SK-N-SH (cell line): ENCODE data around the gene EFS. TPM values are rescaled to one million over a fixed set of nuclear protein-coding genes. Genes with fewer than 3 reads are reported as not detected.

Source experiments
- CTCF ChIA-PET: fragments of 300-600, 350-600 bp; formaldehyde crosslinking; extraction: SDS; loops from one replicate; lab custom pipeline; 2021; lab: Yijun Ruan, JAX
- POLR2A ChIA-PET: fragments of 350-600 bp; sonication (Branson Sonifier 250); formaldehyde crosslinking; extraction: SDS; loops from one replicate; lab custom pipeline; 2020; ENCODE audit warnings: antibody characterized with exemption, inconsistent platforms; lab: Yijun Ruan, JAX
- DNase-seq: peaks from one replicate; pipeline ENCODE4 v3.0.0; 2012
- H2AFZ ChIP-seq: fragments of 200-600 bp; sonication (generic); 2 replicates; pipeline ENCODE4 v1.8.1; 2016; ENCODE audit warnings: antibody characterized with exemption, mild to moderate bottlenecking, low read depth
- H3F3A ChIP-seq: fragments of 200-600 bp; sonication (generic); replicated peaks from 2 replicates; pipeline ENCODE3; 2016; ENCODE audit warnings: antibody characterized with exemption, mild to moderate bottlenecking; ENCODE audit not compliant: insufficient read depth
- H3K27ac ChIP-seq, 2 experiments: fragments of 200-500 bp in 1 of 2; fragments of 200-600 bp in 1 of 2; sonication (Bioruptor generic) in 1 of 2; sonication (generic), shearing (Covaris generic) in 1 of 2; 2 replicates each; pipeline versions ENCODE4 v1.5.1 to v1.6.1; 2014 to 2016; ENCODE audit warnings: low read depth in 2 of 2, inconsistent platforms in 1 of 2, low read length in 1 of 2, mild to moderate bottlenecking in 1 of 2, mixed read lengths in 1 of 2
- H3K27me3 ChIP-seq: fragments of 200-600 bp; sonication (generic), shearing (Covaris generic); 2 replicates; pipeline ENCODE4 v1.6.1; 2016; ENCODE audit warnings: mixed run types; ENCODE audit not compliant: insufficient read depth
- H3K36me3 ChIP-seq, 2 experiments: fragments of 200-500 bp in 1 of 2; fragments of 200-600 bp in 1 of 2; sonication (Bioruptor generic) in 1 of 2; sonication (generic) in 1 of 2; replicated peaks in 1 of 2; 2 replicates each; pipeline versions ENCODE3 to v1.5.1; 2014 to 2016; ENCODE audit warnings: low read length in 1 of 2, mild to moderate bottlenecking in 1 of 2; ENCODE audit not compliant: insufficient read depth in 2 of 2, control insufficient read depth in 1 of 2
- H3K4me1 ChIP-seq, 2 experiments: fragments of 200-500 bp in 1 of 2; fragments of 200-600 bp in 1 of 2; sonication (Bioruptor generic) in 1 of 2; sonication (generic), shearing (Covaris generic) in 1 of 2; 2 replicates each; pipeline versions ENCODE4 v1.5.1 to v1.6.1; 2014 to 2016; ENCODE audit warnings: low read depth in 1 of 2, low read length in 1 of 2, mixed run types in 1 of 2; ENCODE audit not compliant: insufficient read depth in 2 of 2, control insufficient read depth in 1 of 2
- H3K4me2 ChIP-seq: fragments of 200-600 bp; sonication (generic), shearing (Covaris generic); 2 replicates; pipeline ENCODE4 v1.6.1; 2017; ENCODE audit warnings: mixed run types
- H3K4me3 ChIP-seq, 2 experiments: fragments of 200-500 bp in 1 of 2; fragments of 200-600 bp in 1 of 2; sonication (Bioruptor generic) in 1 of 2; sonication (generic), shearing (Covaris generic) in 1 of 2; 2 replicates each; pipeline versions ENCODE4 v1.5.1 to v1.8.1; 2014 to 2016; ENCODE audit warnings: low read depth in 2 of 2, inconsistent platforms in 1 of 2, low read length in 1 of 2, mild to moderate bottlenecking in 1 of 2, mixed read lengths in 1 of 2, moderate library complexity in 1 of 2
- H3K79me2 ChIP-seq: fragments of 200-600 bp; sonication (generic); 2 replicates; pipeline ENCODE4 v1.8.1; 2017; ENCODE audit warnings: mild to moderate bottlenecking; ENCODE audit not compliant: insufficient read depth
- H3K9ac ChIP-seq: fragments of 200-600 bp; sonication (generic); 2 replicates; pipeline ENCODE4 v1.6.1; 2017; ENCODE audit warnings: mixed run types
- H3K9me2 ChIP-seq: fragments of 200-600 bp; sonication (generic); 2 replicates; pipeline ENCODE4 v1.6.1; 2017; ENCODE audit warnings: mixed run types
- H3K9me3 ChIP-seq: fragments of 200-600 bp; sonication (generic); 2 replicates; pipeline ENCODE4 v1.6.1; 2017; ENCODE audit warnings: mixed run types, mild to moderate bottlenecking, moderate library complexity
- H4K20me1 ChIP-seq: fragments of 200-600 bp; sonication (generic); 2 replicates; pipeline ENCODE4 v1.6.1; 2017; ENCODE audit warnings: mild to moderate bottlenecking, mixed run types; ENCODE audit not compliant: insufficient read depth
- ELF1 ChIP-seq: IDR thresholded peaks from 2 replicates; pipeline ENCODE4 v1.4.0; 2012
- EP300 ChIP-seq, 2 experiments: IDR thresholded peaks; 2 replicates each; pipeline versions ENCODE4 v1.4.0 to v1.6.1; 2012; ENCODE audit warnings: borderline replicate concordance in 1 of 2, low read depth in 1 of 2, low read length in 1 of 2
- EZH2phosphoT487 ChIP-seq: fragments of 200-600 bp; sonication (generic); IDR thresholded peaks from 2 replicates; pipeline ENCODE4 v1.6.1; 2017; ENCODE audit warnings: low read depth, mixed run types, mild to moderate bottlenecking, antibody characterized with exemption, moderate library complexity, borderline replicate concordance
- FOXJ3 ChIP-seq: sonication (generic); formaldehyde crosslinking; IDR thresholded peaks from 2 replicates; pipeline ENCODE4 v1.5.1; 2020; ENCODE audit warnings: mild to moderate bottlenecking, missing genetic modification reagents
- GABPA ChIP-seq: IDR thresholded peaks from 2 replicates; pipeline ENCODE4 v1.4.0; 2012; ENCODE audit warnings: low read depth, mild to moderate bottlenecking
- GATA2 ChIP-seq: sonication (generic); formaldehyde crosslinking; IDR thresholded peaks from 2 replicates; pipeline ENCODE4 v1.5.0; 2020; ENCODE audit warnings: mild to moderate bottlenecking, missing genetic modification reagents
- MAX ChIP-seq: IDR thresholded peaks from 2 replicates; pipeline ENCODE4 v1.4.0; 2012; ENCODE audit warnings: low read depth
- MXI1 ChIP-seq: IDR thresholded peaks from 2 replicates; pipeline ENCODE4 v1.6.1; 2012; ENCODE audit warnings: mild to moderate bottlenecking, low read depth, low read length, improper control_type of control experiment
- PBX3 ChIP-seq: IDR thresholded peaks from 2 replicates; pipeline ENCODE4; 2012
- RAD21 ChIP-seq: IDR thresholded peaks from 2 replicates; pipeline ENCODE4 v1.6.1; 2012; ENCODE audit warnings: mild to moderate bottlenecking, low read length
- RCOR1 ChIP-seq: fragments of 150-350 bp; IDR thresholded peaks from 2 replicates; pipeline ENCODE4 v1.6.1; 2017; ENCODE audit warnings: antibody characterized with exemption, low read length
- RXRA ChIP-seq: IDR thresholded peaks from 2 replicates; pipeline ENCODE4 v1.4.0; 2012; ENCODE audit warnings: low read depth, mild to moderate bottlenecking, borderline replicate concordance
- SMC3 ChIP-seq: IDR thresholded peaks from 2 replicates; pipeline ENCODE4 v1.6.1; 2012; ENCODE audit warnings: low read depth, low read length, improper control_type of control experiment
- TAF1 ChIP-seq: IDR thresholded peaks from 2 replicates; pipeline ENCODE4 v1.6.1; 2012; ENCODE audit warnings: low read depth, mild to moderate bottlenecking, low read length, moderate library complexity, borderline replicate concordance
- TCF12 ChIP-seq: IDR thresholded peaks from 2 replicates; pipeline ENCODE4 v1.4.0; 2012
- TEAD4 ChIP-seq: IDR thresholded peaks from 2 replicates; pipeline ENCODE4 v1.4.0; 2012; ENCODE audit warnings: mild to moderate bottlenecking, borderline replicate concordance; ENCODE audit not compliant: insufficient read depth
- USF2 ChIP-seq: fragments of 150-350 bp; IDR thresholded peaks from 2 replicates; pipeline ENCODE4 v1.6.1; 2017; ENCODE audit warnings: antibody characterized with exemption, low read length, low read depth, borderline replicate concordance
- YY1 ChIP-seq: IDR thresholded peaks from 2 replicates; pipeline ENCODE4 v1.4.0; 2012; ENCODE audit warnings: low read depth, mild to moderate bottlenecking
- WGBS: methylation state at CpG from one replicate; pipeline ENCODE4 v1.1.6; 2017; ENCODE audit warnings: low lambda C conversion rate; 5-methylcytosine and 5-hydroxymethylcytosine counted together
- polyA plus RNA-seq, 3 experiments: library from polyadenylated mRNA; depleted of rRNA; stranded (reverse); fragments of >200 nt; gene quantifications; 2 replicates each; pipeline ENCODE4 v1.2.3, GENCODE V29; 2012

The EFS gene
- polyA plus RNA-seq, 1 of the 3 experiments (the other 2 are of a cell fraction): 4.4 TPM

- no peak overlapping the region; the same call in 1 of the 2 replicates for H2AFZ ChIP-seq
- no peaks in the 10 kb centered on the region for H3K9me3 ChIP-seq
- POLR2A ChIA-PET: interaction anchor here (0.6 to 4.1 kb wide), 5 partner anchors 9 to 114 kb away, joined by 4 to 45 read pairs (median 8); partner anchors contain the start of genes EFS and PABPN1
- CTCF ChIA-PET: interaction anchor here (1.0 to 4.0 kb wide), 11 partner anchors 8 to 206 kb away, joined by 3 to 30 read pairs (median 5); partner anchors contain the start of genes EFS and PABPN1
- no peak for DNase-seq
- H3K36me3 ChIP-seq: peaks cover 0 to 4% of the 10 kb centered on the region in 2 experiments
- 79% methylated on average over 5 of the region's 5 CpGs for WGBS
- H3K4me3 ChIP-seq: no peak overlapping the region; a peak in 1 of 4 replicates
- peak overlapping the region; percentile 96; the same call in 1 of the 2 replicates for H3K4me2 ChIP-seq
- H3K27me3 ChIP-seq: no peaks in the 10 kb centered on the region
- no peak overlapping the region for H3K9ac ChIP-seq
- peaks cover 0 to 12% of the 10 kb centered on the region in 2 experiments; a peak in 1 of 4 replicates for H3K4me1 ChIP-seq
- no peaks in the 10 kb centered on the region for H3F3A ChIP-seq
- peak overlapping the region in 1 of 2 experiments; percentile 92; a peak in 1 of 4 replicates for H3K27ac ChIP-seq
- no peaks in the 10 kb centered on the region for H4K20me1 ChIP-seq
- H3K9me2 ChIP-seq: no peaks in the 10 kb centered on the region
- TF ChIP-seq GABPA: no peak
- TF ChIP-seq SMC3: no peak
- TF ChIP-seq EZH2phosphoT487: no peak
- TF ChIP-seq USF2: no peak
- no peak for TF ChIP-seq RXRA
- TF ChIP-seq TAF1: no peak
- no peak for TF ChIP-seq MXI1
- no peak for TF ChIP-seq FOXJ3
- TF ChIP-seq TCF12: no peak
- no peak for TF ChIP-seq GATA2 (CRISPR knock-in tag)
- TF ChIP-seq RAD21: no peak
- TF ChIP-seq TEAD4: no peak
- no peak for TF ChIP-seq YY1
- TF ChIP-seq EP300 (IDR thresholded peaks at IDR 0.05; ENCODE audit: borderline replicate concordance in 1 of 2, low read depth in 1 of 2, low read length in 1 of 2): no peak
- no peak for TF ChIP-seq ELF1
- no peak for TF ChIP-seq RCOR1
- TF ChIP-seq MAX: no peak
- TF ChIP-seq PBX3: no peak
- no peaks in the 10 kb centered on the region for H3K79me2 ChIP-seq
Measured at GRCh38 chr14:23353433-23353780, 11.6 kb downstream of the EFS start.
